Type B pancreatic cell (in vitro differentiated cells): ENCODE results near the gene ULK4. TPM values are rescaled to one million over a fixed set of nuclear protein-coding genes. Genes with fewer than 3 reads are reported as not detected.
A peak's percentile ranks its signal among the peaks of the same experiment; 100 is the strongest.

Source experiments
- DNase-seq: peaks from one replicate; pipeline ENCODE4 v3.0.0; 2021; ENCODE audit warnings: mixed read lengths; ENCODE audit not compliant: unreplicated experiment; ENCODE audit errors: extremely low spot score
- H3K27ac Mint-ChIP-seq: 2 replicates; pipeline ENCODE4 v1.8.0; 2021; ENCODE audit warnings: mild to moderate bottlenecking, mixed read lengths
- H3K27me3 Mint-ChIP-seq: 2 replicates; pipeline ENCODE4 v1.8.0; 2021; ENCODE audit warnings: mixed read lengths
- H3K36me3 Mint-ChIP-seq: 2 replicates; pipeline ENCODE4 v1.8.0; 2021; ENCODE audit warnings: mixed read lengths
- H3K4me1 Mint-ChIP-seq: one replicate; pipeline ENCODE4 v1.8.0; 2021; ENCODE audit warnings: mixed read lengths; ENCODE audit not compliant: unreplicated experiment
- H3K4me3 Mint-ChIP-seq: 2 replicates; pipeline ENCODE4 v1.8.0; 2021; ENCODE audit warnings: mild to moderate bottlenecking, mixed read lengths
- H3K9me3 Mint-ChIP-seq: 2 replicates; pipeline ENCODE4 v1.8.0; 2021; ENCODE audit warnings: mixed read lengths
- total RNA-seq: library from RNA; stranded (reverse); gene quantifications from 2 replicates; pipeline ENCODE4 v1.2.1, GENCODE V29; 2021; ENCODE audit warnings: low replicate concordance
- TF ChIP-seq, protein P1 (sequence below): fragments of 200-600 bp; sonication (generic); conservative IDR thresholded peaks from 2 replicates; pipeline ENCODE4 v1.5.0; 2021; ENCODE audit warnings: antibody characterized with exemption, mild to moderate bottlenecking

Gene ULK4
- total RNA-seq, 1 donor from 2014 or later, result 10.7 TPM

DNA sequence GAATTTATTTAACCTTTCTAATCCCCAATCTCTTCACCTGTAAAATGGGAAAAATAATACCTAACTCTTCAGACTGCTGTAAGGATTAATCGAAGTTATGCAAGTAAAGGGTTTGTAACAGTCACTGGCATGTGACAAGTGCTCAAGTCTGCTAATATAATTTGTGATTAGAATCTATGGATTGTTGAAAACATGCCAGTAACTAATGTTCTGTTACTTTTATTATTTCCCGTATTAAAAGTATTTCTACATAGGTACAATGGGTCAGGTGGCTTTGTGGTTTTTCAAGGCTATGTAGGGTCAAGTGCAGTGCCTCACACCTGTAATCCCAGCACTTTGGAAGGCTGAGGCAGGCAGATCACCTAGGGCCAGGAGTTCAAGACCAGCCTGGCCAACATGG is 29.4 kb downstream of the ULK4 start:
- DNase-seq, result no peak
- no peak overlapping the region for H3K4me3 Mint-ChIP-seq
- H3K27ac Mint-ChIP-seq, result no peak overlapping the region
- H3K9me3 Mint-ChIP-seq, result no peaks in the 10 kb centered on the region
- TF ChIP-seq, protein P1, sequence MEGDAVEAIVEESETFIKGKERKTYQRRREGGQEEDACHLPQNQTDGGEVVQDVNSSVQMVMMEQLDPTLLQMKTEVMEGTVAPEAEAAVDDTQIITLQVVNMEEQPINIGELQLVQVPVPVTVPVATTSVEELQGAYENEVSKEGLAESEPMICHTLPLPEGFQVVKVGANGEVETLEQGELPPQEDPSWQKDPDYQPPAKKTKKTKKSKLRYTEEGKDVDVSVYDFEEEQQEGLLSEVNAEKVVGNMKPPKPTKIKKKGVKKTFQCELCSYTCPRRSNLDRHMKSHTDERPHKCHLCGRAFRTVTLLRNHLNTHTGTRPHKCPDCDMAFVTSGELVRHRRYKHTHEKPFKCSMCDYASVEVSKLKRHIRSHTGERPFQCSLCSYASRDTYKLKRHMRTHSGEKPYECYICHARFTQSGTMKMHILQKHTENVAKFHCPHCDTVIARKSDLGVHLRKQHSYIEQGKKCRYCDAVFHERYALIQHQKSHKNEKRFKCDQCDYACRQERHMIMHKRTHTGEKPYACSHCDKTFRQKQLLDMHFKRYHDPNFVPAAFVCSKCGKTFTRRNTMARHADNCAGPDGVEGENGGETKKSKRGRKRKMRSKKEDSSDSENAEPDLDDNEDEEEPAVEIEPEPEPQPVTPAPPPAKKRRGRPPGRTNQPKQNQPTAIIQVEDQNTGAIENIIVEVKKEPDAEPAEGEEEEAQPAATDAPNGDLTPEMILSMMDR, result no peak
- H3K4me1 Mint-ChIP-seq, result no peaks in the 10 kb centered on the region
- H3K27me3 Mint-ChIP-seq, result no peaks in the 10 kb centered on the region
- peaks cover 31% of the 10 kb centered on the region for H3K36me3 Mint-ChIP-seq

DNA sequence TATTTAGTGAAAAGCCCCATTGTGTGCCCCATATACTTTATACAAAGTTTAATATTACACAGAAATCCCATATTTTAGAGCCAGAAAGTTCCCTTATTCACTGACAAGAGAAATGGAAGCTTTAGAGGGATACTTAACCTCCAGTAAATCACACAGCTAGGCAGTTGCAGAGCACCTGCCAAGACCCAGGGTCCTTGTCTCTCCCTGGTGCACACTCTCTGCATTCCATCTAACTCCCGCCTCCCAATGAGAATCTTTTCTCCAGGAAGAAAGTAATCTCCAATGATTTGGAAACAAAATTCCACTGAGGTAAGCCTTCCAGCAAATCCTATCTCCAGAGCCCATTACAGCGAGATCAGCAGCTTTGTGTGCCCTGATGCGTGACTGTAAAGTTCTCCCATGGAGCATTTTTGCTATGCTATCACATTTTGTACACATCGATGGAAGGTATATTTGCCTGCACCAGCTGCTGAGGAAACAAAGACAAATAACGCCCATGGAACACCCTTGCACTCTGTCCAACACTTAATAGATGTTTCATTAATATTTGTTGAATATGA is 41.4 kb downstream of the ULK4 start:
- Mint-ChIP-seq H3K27me3 (no peaks in the 10 kb centered on the region), H3K36me3 (no peaks in the 10 kb centered on the region), H3K4me1 (no peaks in the 10 kb centered on the region), H3K27ac (peak overlapping the region; percentile 59), H3K4me3 (peak overlapping the region; percentile 5), H3K9me3 (no peaks in the 10 kb centered on the region)
- DNase-seq, result no peak
- TF ChIP-seq, protein P1, result no peak

DNA sequence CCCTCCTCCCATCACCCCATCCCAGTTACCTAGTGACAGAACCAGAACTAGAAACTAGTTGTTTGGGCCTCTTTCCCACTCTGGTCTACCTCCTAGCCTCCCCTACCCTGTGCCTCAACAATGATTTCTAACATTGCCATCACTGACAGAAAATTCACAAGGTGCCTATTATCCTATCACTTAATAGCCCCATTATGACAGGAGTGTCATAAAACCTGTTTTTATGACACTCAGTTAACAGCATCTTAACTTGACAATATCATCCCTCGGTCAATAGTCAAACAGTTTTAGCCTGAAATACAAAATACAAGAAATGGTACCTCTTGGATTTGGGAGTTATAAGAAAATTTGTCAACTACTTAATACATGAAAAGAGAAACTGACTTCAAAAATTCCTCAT is 46.5 kb downstream of the ULK4 start:
- TF ChIP-seq, protein P1, result no peak
- Mint-ChIP-seq H3K27ac (no peak overlapping the region), H3K4me1 (no peaks in the 10 kb centered on the region), H3K27me3 (no peaks in the 10 kb centered on the region), H3K4me3 (no peak overlapping the region), H3K36me3 (peaks cover 6% of the 10 kb centered on the region), H3K9me3 (no peaks in the 10 kb centered on the region)
- DNase-seq, result no peak

DNA sequence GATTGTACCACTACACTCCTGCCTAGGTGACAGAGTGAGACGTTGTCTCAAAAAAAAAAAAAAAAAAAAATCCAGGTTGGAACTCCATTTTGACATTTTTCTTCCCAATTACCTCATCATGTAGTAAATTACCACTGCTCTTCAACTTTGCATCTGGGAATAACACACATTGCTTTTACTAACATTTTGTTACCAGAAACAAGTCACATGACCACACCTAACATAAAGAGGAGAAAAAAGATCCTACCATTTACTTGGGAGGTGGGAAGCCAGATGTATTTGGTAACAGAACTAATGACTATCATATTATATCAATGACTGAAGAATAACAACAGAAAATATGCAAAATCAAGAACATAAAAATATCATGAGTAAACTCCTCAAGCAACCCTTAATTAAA is 49.6 kb downstream of the ULK4 start:
- H3K27me3 Mint-ChIP-seq, result no peaks in the 10 kb centered on the region
- no peak overlapping the region for H3K4me3 Mint-ChIP-seq
- no peak for DNase-seq
- TF ChIP-seq, protein P1, result no peak
- peaks cover 10% of the 10 kb centered on the region for H3K36me3 Mint-ChIP-seq
- no peak overlapping the region for H3K27ac Mint-ChIP-seq
- H3K4me1 Mint-ChIP-seq, result no peaks in the 10 kb centered on the region
- H3K9me3 Mint-ChIP-seq, result no peaks in the 10 kb centered on the region

DNA sequence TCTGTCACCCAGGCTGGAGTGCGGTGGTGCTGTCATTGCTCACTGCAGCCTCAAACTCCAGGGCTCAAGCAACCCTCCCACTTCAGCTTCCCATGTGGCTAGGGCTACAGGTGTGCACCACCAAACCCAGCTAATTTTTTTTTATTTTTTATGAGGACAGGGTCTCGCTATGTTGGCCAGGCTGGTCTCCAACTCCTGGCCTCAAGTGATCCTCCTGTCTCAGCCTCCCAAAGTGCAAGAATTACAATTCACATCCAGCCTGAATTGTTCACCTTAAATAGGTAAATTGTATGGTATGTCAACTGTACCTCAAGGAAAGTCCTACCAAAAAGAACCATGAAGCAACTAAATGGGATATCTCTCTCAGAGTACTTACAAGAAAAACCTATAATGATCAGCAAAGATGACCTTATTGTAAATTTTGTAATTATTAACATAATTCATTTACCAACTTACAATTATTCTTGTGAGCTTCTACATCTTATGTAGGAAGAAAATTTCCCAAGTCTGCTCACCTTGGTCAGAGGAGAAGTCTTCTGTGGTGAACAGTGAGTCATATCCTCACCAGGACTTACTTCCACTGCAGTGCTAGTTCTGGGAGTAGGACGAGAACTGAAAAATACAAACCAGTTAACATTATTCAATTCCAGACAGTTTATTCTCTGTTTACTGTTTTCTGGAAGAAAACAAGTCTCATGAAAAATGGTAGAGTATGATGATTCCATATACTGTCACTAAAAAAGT is 54.4 kb downstream of the ULK4 start:
- H3K36me3 Mint-ChIP-seq, result peaks cover 7% of the 10 kb centered on the region
- no peak overlapping the region for H3K4me3 Mint-ChIP-seq
- TF ChIP-seq, protein P1, result no peak
- no peaks in the 10 kb centered on the region for H3K4me1 Mint-ChIP-seq
- no peaks in the 10 kb centered on the region for H3K9me3 Mint-ChIP-seq
- no peaks in the 10 kb centered on the region for H3K27me3 Mint-ChIP-seq
- no peak overlapping the region for H3K27ac Mint-ChIP-seq
- DNase-seq, result no peak
